ENCODE data around the gene FAIM. TPM values are rescaled to one million over a fixed set of nuclear protein-coding genes. Genes with fewer than 3 reads are reported as not detected.

The FAIM gene
- total and polyA plus RNA-seq, 11 donors, result 2.0 to 7.2 (median 3.9) TPM

DNA sequence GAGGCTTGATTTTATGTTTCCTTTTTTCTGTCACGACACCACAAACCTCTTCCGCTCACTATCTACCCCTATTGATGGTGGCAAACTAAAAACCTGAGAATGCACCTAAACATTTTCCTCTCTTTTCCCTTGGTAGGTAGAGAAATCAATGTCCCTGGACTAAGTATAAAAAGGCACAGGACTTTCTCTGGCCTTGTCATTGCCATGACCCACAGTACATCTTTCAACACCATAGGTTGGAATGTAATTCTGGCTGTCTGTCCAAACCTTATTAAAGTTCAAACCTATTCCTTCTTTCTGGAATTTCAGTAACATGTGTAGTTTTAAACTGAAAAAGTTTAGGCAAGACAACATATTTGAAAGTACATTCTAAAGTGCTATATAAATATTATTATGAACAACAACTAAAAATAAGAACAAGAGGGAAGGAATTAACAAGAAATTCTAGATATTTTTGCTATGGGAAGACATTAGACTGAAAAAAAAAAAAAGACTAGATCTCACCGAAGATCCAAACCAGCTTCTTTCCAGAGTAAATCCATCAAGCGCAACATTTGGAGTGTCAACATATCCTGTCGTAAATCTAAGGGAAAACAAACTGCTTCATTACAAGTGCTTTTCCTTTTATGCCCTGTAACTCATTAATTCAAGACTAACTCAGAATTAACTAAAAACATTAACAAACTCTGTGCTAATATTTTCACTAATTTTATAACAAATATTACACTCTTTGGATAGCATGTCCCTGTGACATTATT is 73.1 kb downstream of the FAIM start:
- Histone ChIP-seq H3K9me3 (peaks cover 0 to 8% (median under 1%) of the 10 kb centered on the region in 12 donors), H3K27ac (no peak overlapping the region), H3K36me3 (peaks cover 0 to 92% (median 55%) of the 10 kb centered on the region in 9 donors), H3K4me3 (no peak overlapping the region), H3K27me3 (no peaks in the 10 kb centered on the region), H3K4me1 (no peaks in the 10 kb centered on the region)
- ATAC-seq (no peak), DNase-seq (no peak)
- TF ChIP-seq, protein P1, sequence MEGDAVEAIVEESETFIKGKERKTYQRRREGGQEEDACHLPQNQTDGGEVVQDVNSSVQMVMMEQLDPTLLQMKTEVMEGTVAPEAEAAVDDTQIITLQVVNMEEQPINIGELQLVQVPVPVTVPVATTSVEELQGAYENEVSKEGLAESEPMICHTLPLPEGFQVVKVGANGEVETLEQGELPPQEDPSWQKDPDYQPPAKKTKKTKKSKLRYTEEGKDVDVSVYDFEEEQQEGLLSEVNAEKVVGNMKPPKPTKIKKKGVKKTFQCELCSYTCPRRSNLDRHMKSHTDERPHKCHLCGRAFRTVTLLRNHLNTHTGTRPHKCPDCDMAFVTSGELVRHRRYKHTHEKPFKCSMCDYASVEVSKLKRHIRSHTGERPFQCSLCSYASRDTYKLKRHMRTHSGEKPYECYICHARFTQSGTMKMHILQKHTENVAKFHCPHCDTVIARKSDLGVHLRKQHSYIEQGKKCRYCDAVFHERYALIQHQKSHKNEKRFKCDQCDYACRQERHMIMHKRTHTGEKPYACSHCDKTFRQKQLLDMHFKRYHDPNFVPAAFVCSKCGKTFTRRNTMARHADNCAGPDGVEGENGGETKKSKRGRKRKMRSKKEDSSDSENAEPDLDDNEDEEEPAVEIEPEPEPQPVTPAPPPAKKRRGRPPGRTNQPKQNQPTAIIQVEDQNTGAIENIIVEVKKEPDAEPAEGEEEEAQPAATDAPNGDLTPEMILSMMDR (IDR thresholded peaks at IDR 0.05), result no peak
- TF ChIP-seq POLR2A (IDR thresholded peaks at IDR 0.05), result no peak
- 83 to 88% (median 86%) methylated on average over 5 of the region's 5 CpGs for WGBS, 4 donors
- intact Hi-C loops (cut with DNase I), result loop anchor here in 4 of 10 donors (5.0 to 10.0 kb wide), 2 partner anchors 84 to 87 kb away; partner anchors contain the start of gene CEP70 (in 3 of the 4)

- Histone ChIP-seq H3K4me3 (no peak overlapping the region), H3K4me1 (no peaks in the 10 kb centered on the region), H3K9me3 (no peaks in the 10 kb centered on the region), H3K27me3 (no peaks in the 10 kb centered on the region), H3K36me3 (peaks cover 0 to 91% (median 55%) of the 10 kb centered on the region in 9 donors), H3K27ac (no peak overlapping the region)
- intact Hi-C loops (cut with DNase I), result loop anchor here in 4 of 10 donors (5.0 to 10.0 kb wide), 2 partner anchors 85 to 88 kb away; partner anchors contain the start of gene CEP70 (in 3 of the 4)
- no peak for ATAC-seq
- no peak for DNase-seq
- no peak for TF ChIP-seq POLR2A (IDR thresholded peaks at IDR 0.05)
- TF ChIP-seq, protein P1 (IDR thresholded peaks at IDR 0.05), result no peak
Observed at GRCh38 chr3:138682648-138683047, 74.1 kb downstream of the FAIM start.

Other genes starting within 250 kb of the FAIM start
- gene ESYT3, start 174.2 kb upstream of the FAIM start, total RNA-seq, result 1 to 10 TPM in 6 of 9 donors, under 1 TPM in 3; 0.87 to 2.7 (median 1.7) TPM
- 1 to 10 TPM in 1 of 2 donors, under 1 TPM in 1; 0.42 to 1.0 TPM for gene ESYT3, start 174.2 kb upstream of the FAIM start, polyA plus RNA-seq
- gene CEP70, start 14.5 kb upstream of the FAIM start, total RNA-seq, result 10 to 100 TPM; 10.1 to 29.8 (median 23.7) TPM
- 10 to 100 TPM; 11.0 to 16.0 TPM for gene CEP70, start 14.5 kb upstream of the FAIM start, polyA plus RNA-seq
- gene PIK3CB, start 226.2 kb downstream of the FAIM start, total RNA-seq, result 10 to 100 TPM; 23.4 to 38.1 (median 29.4) TPM
- 10 to 100 TPM in 1 of 2 donors, 1 to 10 TPM in 1; 6.9 to 30.5 TPM for gene PIK3CB, start 226.2 kb downstream of the FAIM start, polyA plus RNA-seq